ENCODE measurements around the gene ZSWIM1. TPM values are rescaled to one million over a fixed set of nuclear protein-coding genes. Genes with fewer than 3 reads are reported as not detected.

ZSWIM1 gene
- total and polyA plus RNA-seq, 2 donors (not counting 1 experiment from before 2014, with no cell fraction given) = 5.4 to 15.7 TPM

GRCh38 chr20:45905505-45906079 is 24.6 kb downstream of the ZSWIM1 start:
- peaks cover 11% of the 10 kb centered on the region for H3K4me1 Mint-ChIP-seq
- no peak for TF ChIP-seq EZH2 (IDR thresholded peaks at IDR 0.05; ENCODE audit: borderline replicate concordance, insufficient read depth, low read depth, low read length, poor library complexity, severe bottlenecking)
- no peak for TF ChIP-seq CTCF (IDR thresholded peaks at IDR 0.05)

GRCh38 chr20:45907219-45907948 is 26.4 kb downstream of the ZSWIM1 start:
- Mint-ChIP-seq H3K4me1 (peaks cover 25% of the 10 kb centered on the region), H3K27me3 (peaks cover 2% of the 10 kb centered on the region), H3K9me3 (ENCODE audit: insufficient read depth) (no peaks in the 10 kb centered on the region), H3K4me3 (no peak overlapping the region), H3K27ac (no peak overlapping the region)
- Histone ChIP-seq H3K27me3 (replicated peaks in 1 of 4; ENCODE audit: control extremely low read depth in 1 of 4, control insufficient read depth in 3 of 4, insufficient read depth in 4 of 4, low read length in 3 of 4) (peaks cover 0 to 11% (median 5%) of the 10 kb centered on the region in 4 experiments), H3K4me3 (ENCODE audit: control extremely low read depth in 1 of 5, extremely low read depth in 1 of 5, insufficient read depth in 1 of 5, low read depth in 2 of 5, low read length in 4 of 5) (no peak overlapping the region), H3K4me2 (replicated peaks; ENCODE audit: low read depth, low read length, poor library complexity, severe bottlenecking) (no peak overlapping the region), H3K9me3 (ENCODE audit: control extremely low read depth in 1 of 3, control insufficient read depth in 2 of 3, insufficient read depth in 1 of 3, low read length in 2 of 3) (peaks cover 0 to 11% (median 0%) of the 10 kb centered on the region in 3 donors), H2AFZ (ENCODE audit: insufficient read depth, low read depth, low read length, poor library complexity, severe bottlenecking) (no peak overlapping the region), H3K27ac (ENCODE audit: low read length in 2 of 2) (no peak overlapping the region), H3K79me2 (ENCODE audit: control insufficient read depth, insufficient read depth, low read length) (no peaks in the 10 kb centered on the region), H3K36me3 (replicated peaks in 1 of 2; ENCODE audit: control extremely low read depth in 1 of 2, control insufficient read depth in 1 of 2, extremely low read depth in 1 of 2, insufficient read depth in 2 of 2, low read length in 1 of 2) (no peaks in the 10 kb centered on the region), H3K9ac (ENCODE audit: low read length) (no peak overlapping the region), H3K4me1 (ENCODE audit: control insufficient read depth in 2 of 2, insufficient read depth in 2 of 2, low read length in 2 of 2) (peaks cover 13 to 26% of the 10 kb centered on the region in 2 donors), H4K20me1 (ENCODE audit: control insufficient read depth, insufficient read depth, low read length, poor library complexity, severe bottlenecking) (no peaks in the 10 kb centered on the region)
- ChIA-PET POLR2A (no interaction called here), CTCF (no interaction called here)
- 97% methylated on average over 14 of the region's 17 CpGs for WGBS (ENCODE audit: insufficient coverage)
- ATAC-seq (ENCODE audit: low read depth) = no peak
- no peak for TF ChIP-seq CTCF (IDR thresholded peaks at IDR 0.05)
- no peak for DNase-seq
- intact Hi-C loops (cut with micrococcal nuclease) = no loop called here

More at GRCh38 chr20:45905505-45906079, 24.6 kb downstream of the ZSWIM1 start:
- no peak for DNase-seq
- H3K36me3 ChIP-seq (replicated peaks in 1 of 2; ENCODE audit: control extremely low read depth in 1 of 2, control insufficient read depth in 1 of 2, extremely low read depth in 1 of 2, insufficient read depth in 2 of 2, low read length in 1 of 2) = no peaks in the 10 kb centered on the region
- 96% methylated on average over 7 of the region's 8 CpGs for WGBS (ENCODE audit: insufficient coverage)
- no peak overlapping the region for H2AFZ ChIP-seq (ENCODE audit: insufficient read depth, low read depth, low read length, poor library complexity, severe bottlenecking)
- H3K79me2 ChIP-seq (ENCODE audit: control insufficient read depth, insufficient read depth, low read length) = no peaks in the 10 kb centered on the region
- peaks cover 0 to 12% of the 10 kb centered on the region in 2 donors for H3K4me1 ChIP-seq (ENCODE audit: control insufficient read depth in 2 of 2, insufficient read depth in 2 of 2, low read length in 2 of 2)
- H3K27me3 ChIP-seq (replicated peaks in 1 of 4; ENCODE audit: control extremely low read depth in 1 of 4, control insufficient read depth in 3 of 4, insufficient read depth in 4 of 4, low read length in 3 of 4) = no peaks in the 10 kb centered on the region
- H3K4me3 ChIP-seq (ENCODE audit: control extremely low read depth in 1 of 5, extremely low read depth in 1 of 5, insufficient read depth in 1 of 5, low read depth in 2 of 5, low read length in 4 of 5) = no peak overlapping the region
- H3K27ac ChIP-seq (ENCODE audit: low read length in 2 of 2) = no peak overlapping the region
- CTCF ChIA-PET = interaction anchor here (1.0 kb wide), 1 partner anchor 17 kb away, joined by 7 read pairs; no protein-coding TSS in a partner anchor
- Mint-ChIP-seq H3K4me3 (no peak overlapping the region), H3K27ac (no peak overlapping the region), H3K9me3 (ENCODE audit: insufficient read depth) (no peaks in the 10 kb centered on the region), H3K27me3 (no peaks in the 10 kb centered on the region)
- H3K9ac ChIP-seq (ENCODE audit: low read length) = no peak overlapping the region
- no peak overlapping the region for H3K4me2 ChIP-seq (replicated peaks; ENCODE audit: low read depth, low read length, poor library complexity, severe bottlenecking)
- POLR2A ChIA-PET = no interaction called here
- no peak for ATAC-seq (ENCODE audit: low read depth)
- H3K9me3 ChIP-seq (ENCODE audit: control extremely low read depth in 1 of 3, control insufficient read depth in 2 of 3, insufficient read depth in 1 of 3, low read length in 2 of 3) = no peaks in the 10 kb centered on the region
- intact Hi-C loops (cut with micrococcal nuclease) = no loop called here
- H4K20me1 ChIP-seq (ENCODE audit: control insufficient read depth, insufficient read depth, low read length, poor library complexity, severe bottlenecking) = no peaks in the 10 kb centered on the region
